K562 (cell line): ENCODE data around the gene PRRC2A. TPM values are rescaled to one million over a fixed set of nuclear protein-coding genes. Genes with fewer than 3 reads are reported as not detected.

Experiments used
- BHLHE40 ChIP-seq: IDR thresholded peaks from 2 replicates; pipeline ENCODE4 v1.6.1; 2011; ENCODE audit warnings: low read length, improper control_type of control experiment
- ETV6 ChIP-seq, 3 experiments: fragments of 150-350 bp in 1 of 3; sonication (generic) in 1 of 3; formaldehyde crosslinking in 1 of 3; IDR thresholded peaks; 2 replicates each; pipeline versions ENCODE4 v1.6.1 to v1.8.0; 2014 to 2022; ENCODE audit warnings: borderline replicate concordance in 2 of 3, low read depth in 2 of 3, antibody characterized with exemption in 1 of 3, low read length in 1 of 3, mild to moderate bottlenecking in 1 of 3, missing genetic modification reagents in 1 of 3
- FOXJ2 ChIP-seq: fragments of 200-800 bp; sonication (Bioruptor generic); IDR thresholded peaks from 2 replicates; pipeline ENCODE4 v1.6.1; 2016; ENCODE audit warnings: missing genetic modification characterization, missing compliant biosample characterization
- JUN ChIP-seq, 2 experiments: sonication (generic) in 1 of 2; formaldehyde crosslinking in 1 of 2; IDR thresholded peaks; 2 replicates each; pipeline versions ENCODE4 v1.6.1 to v1.8.0; 2012 to 2022; ENCODE audit warnings: borderline replicate concordance in 2 of 2, mild to moderate bottlenecking in 2 of 2, improper control_type of control experiment in 1 of 2, low read depth in 1 of 2, low read length in 1 of 2, missing genetic modification reagents in 1 of 2
- KAT7 ChIP-seq: sonication (generic); formaldehyde crosslinking; IDR thresholded peaks from 2 replicates; pipeline ENCODE4 v1.8.0; 2022; ENCODE audit warnings: missing genetic modification reagents, mild to moderate bottlenecking, borderline replicate concordance
- KLF1 ChIP-seq: fragments of 450-650 bp; IDR thresholded peaks from 2 replicates; pipeline ENCODE4 v1.6.1; 2016; ENCODE audit warnings: missing genetic modification characterization, missing compliant biosample characterization
- KLF16 ChIP-seq: IDR thresholded peaks from 2 replicates; pipeline ENCODE4 v1.6.1; 2016; ENCODE audit warnings: antibody characterized with exemption
- MAX ChIP-seq: sonication (generic); formaldehyde crosslinking; IDR thresholded peaks from 2 replicates; pipeline ENCODE4 v1.9.0; 2022; ENCODE audit warnings: mild to moderate bottlenecking, missing genetic modification reagents
- NEUROD1 ChIP-seq: fragments of 150-350 bp; IDR thresholded peaks from 2 replicates; pipeline ENCODE4 v1.6.1; 2014; ENCODE audit warnings: borderline replicate concordance, low read length, low read depth; ENCODE audit not compliant: partially characterized antibody
- POLR2AphosphoS2 ChIP-seq: IDR thresholded peaks from 2 replicates; pipeline ENCODE4 v1.6.1; 2012; ENCODE audit warnings: low read length, improper control_type of control experiment
- RBM22 ChIP-seq: fragments of 200-400 bp; formaldehyde crosslinking; IDR thresholded peaks from 2 replicates; pipeline ENCODE4 v1.6.1; 2018; ENCODE audit warnings: low read length, low read depth; ENCODE audit not compliant: poor library complexity, severe bottlenecking
- SETDB1 ChIP-seq: IDR thresholded peaks from one replicate; pipeline ENCODE4 v1.6.1; 2012; ENCODE audit warnings: low read length, control low read depth, inconsistent platforms
- SMARCA5 ChIP-seq: fragments of 450-650 bp; IDR thresholded peaks from 2 replicates; pipeline ENCODE4 v1.6.1; 2016
- SMARCE1 ChIP-seq: fragments of 450-650 bp; IDR thresholded peaks from 2 replicates; pipeline ENCODE4 v1.7.1; 2016; ENCODE audit warnings: mild to moderate bottlenecking
- TCF7 ChIP-seq: sonication (generic); IDR thresholded peaks from 2 replicates; pipeline ENCODE4 v1.6.1; 2016; ENCODE audit warnings: antibody characterized with exemption, borderline replicate concordance
- TFAP4 ChIP-seq: sonication (generic); formaldehyde crosslinking; IDR thresholded peaks from 2 replicates; pipeline ENCODE4 v1.8.0; 2022; ENCODE audit warnings: missing genetic modification reagents, mild to moderate bottlenecking, moderate library complexity, borderline replicate concordance
- ZC3H8 ChIP-seq: fragments of 450-650 bp; IDR thresholded peaks from 2 replicates; pipeline ENCODE4 v1.6.1; 2017
- polyA plus RNA-seq, 8 experiments: library from polyadenylated mRNA; depleted of rRNA in 4 of 8; stranded (reverse) in 5 of 8; unstranded in 3 of 8; fragments of >200 nt; fragmentation: Nextera tagmentation in 2 of 8; fragmentation: Illumina TruSeq in 1 of 8; extraction: Ambion mirVana in 2 of 8; extraction: Trizol in 1 of 8; gene quantifications; 2 replicates each; pipeline versions ENCODE4 v1.2.1 to v1.2.3, GENCODE V29; 2011 to 2014; ENCODE audit warnings: inconsistent platforms in 1 of 8, missing spikeins in 1 of 8
- total RNA-seq, 7 experiments: library from RNA; depleted of rRNA in 6 of 7; stranded (reverse); fragments of >200 nt in 6 of 7; fragmentation: Illumina TruSeq in 2 of 7; extraction: Trizol in 2 of 7; gene quantifications; 2 replicates each; pipeline versions ENCODE4 v1.2.1 to v1.2.3, GENCODE V29; 2011 to 2021; ENCODE audit warnings: low replicate concordance in 1 of 7
- TF ChIP-seq, protein P1 (sequence below), 2 experiments: IDR thresholded peaks; 2 replicates each; pipeline ENCODE4 v1.6.1; 2012; ENCODE audit warnings: improper control_type of control experiment in 2 of 2, low read depth in 2 of 2, low read length in 2 of 2, borderline replicate concordance in 1 of 2
- TF ChIP-seq, protein P2 (sequence below): fragments of 250-450 bp; sonication (Bioruptor Pico); IDR thresholded peaks from 2 replicates; pipeline ENCODE4 v1.4.0; 2020; ENCODE audit warnings: mild to moderate bottlenecking

PRRC2A gene
- total and polyA plus RNA-seq, 9 of the 15 experiments (the other 6 are each of a cell fraction or from before 2014, with no cell fraction given), result 1.0 to 332 (median 63.0) TPM

GRCh38 chr6:31580807-31581433 lies 39.6 kb upstream of the PRRC2A start (continued):
- TF ChIP-seq TFAP4 (CRISPR knock-in tag) (peak; percentile 82), SMARCE1 (peak; percentile 33), KLF1 (peak; percentile 45; the same call in 1 of the 2 replicates), KAT7 (CRISPR knock-in tag) (peak; percentile 87), ZC3H8 (no peak), TCF7 (no peak), SMARCA5 (0 out of 2 replicates have a peak, but pooled peaks have one; percentile 15), NEUROD1 (peak; percentile 50), KLF16 (peak; percentile 39), JUN (IDR thresholded peaks at IDR 0.05; ENCODE audit: borderline replicate concordance, low read depth, low read length) (0 out of 2 replicates have a peak, but pooled peaks have one; percentile 38), JUN (CRISPR knock-in tag; IDR thresholded peaks at IDR 0.05; ENCODE audit: borderline replicate concordance) (0 out of 2 replicates have a peak, but pooled peaks have one; percentile 58), ETV6 (IDR thresholded peaks at IDR 0.05; ENCODE audit: borderline replicate concordance in 1 of 2, low read depth in 2 of 2, low read length in 1 of 2) (no peak), ETV6 (CRISPR knock-in tag; IDR thresholded peaks at IDR 0.05; ENCODE audit: borderline replicate concordance) (no peak), BHLHE40 (peak; percentile 74), SETDB1 (no peak), MAX (peak; percentile 85), FOXJ2 (tag) (no peak), RBM22 (peak; percentile 71), POLR2AphosphoS2 (no peak)
- TF ChIP-seq, protein P1, sequence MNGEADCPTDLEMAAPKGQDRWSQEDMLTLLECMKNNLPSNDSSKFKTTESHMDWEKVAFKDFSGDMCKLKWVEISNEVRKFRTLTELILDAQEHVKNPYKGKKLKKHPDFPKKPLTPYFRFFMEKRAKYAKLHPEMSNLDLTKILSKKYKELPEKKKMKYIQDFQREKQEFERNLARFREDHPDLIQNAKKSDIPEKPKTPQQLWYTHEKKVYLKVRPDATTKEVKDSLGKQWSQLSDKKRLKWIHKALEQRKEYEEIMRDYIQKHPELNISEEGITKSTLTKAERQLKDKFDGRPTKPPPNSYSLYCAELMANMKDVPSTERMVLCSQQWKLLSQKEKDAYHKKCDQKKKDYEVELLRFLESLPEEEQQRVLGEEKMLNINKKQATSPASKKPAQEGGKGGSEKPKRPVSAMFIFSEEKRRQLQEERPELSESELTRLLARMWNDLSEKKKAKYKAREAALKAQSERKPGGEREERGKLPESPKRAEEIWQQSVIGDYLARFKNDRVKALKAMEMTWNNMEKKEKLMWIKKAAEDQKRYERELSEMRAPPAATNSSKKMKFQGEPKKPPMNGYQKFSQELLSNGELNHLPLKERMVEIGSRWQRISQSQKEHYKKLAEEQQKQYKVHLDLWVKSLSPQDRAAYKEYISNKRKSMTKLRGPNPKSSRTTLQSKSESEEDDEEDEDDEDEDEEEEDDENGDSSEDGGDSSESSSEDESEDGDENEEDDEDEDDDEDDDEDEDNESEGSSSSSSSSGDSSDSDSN (IDR thresholded peaks at IDR 0.05; ENCODE audit: borderline replicate concordance in 1 of 2, low read depth in 2 of 2, low read length in 2 of 2), result peak; percentile 95 to 96
- TF ChIP-seq, protein P2, sequence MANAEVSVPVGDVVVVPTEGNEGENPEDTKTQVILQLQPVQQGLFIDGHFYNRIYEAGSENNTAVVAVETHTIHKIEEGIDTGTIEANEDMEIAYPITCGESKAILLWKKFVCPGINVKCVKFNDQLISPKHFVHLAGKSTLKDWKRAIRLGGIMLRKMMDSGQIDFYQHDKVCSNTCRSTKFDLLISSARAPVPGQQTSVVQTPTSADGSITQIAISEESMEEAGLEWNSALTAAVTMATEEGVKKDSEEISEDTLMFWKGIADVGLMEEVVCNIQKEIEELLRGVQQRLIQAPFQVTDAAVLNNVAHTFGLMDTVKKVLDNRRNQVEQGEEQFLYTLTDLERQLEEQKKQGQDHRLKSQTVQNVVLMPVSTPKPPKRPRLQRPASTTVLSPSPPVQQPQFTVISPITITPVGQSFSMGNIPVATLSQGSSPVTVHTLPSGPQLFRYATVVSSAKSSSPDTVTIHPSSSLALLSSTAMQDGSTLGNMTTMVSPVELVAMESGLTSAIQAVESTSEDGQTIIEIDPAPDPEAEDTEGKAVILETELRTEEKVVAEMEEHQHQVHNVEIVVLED (CRISPR knock-in tag), result peak; percentile 56; the same call in 1 of the 2 replicates
